Suprapubic skin (tissue), 4 donors: Measurements from ENCODE around the gene TMEM150B. TPM values are rescaled to one million over a fixed set of nuclear protein-coding genes. Genes with fewer than 3 reads are reported as not detected.

ENCODE experiments used
- DNase-seq, 2 donors: peaks; one replicate each; pipeline ENCODE4 v3.0.0-alpha.2; 2019; ENCODE audit warnings: low spot score in 2 of 2
- H3K27ac ChIP-seq: fragments of 200-600 bp; sonication (generic); one replicate; pipeline ENCODE4 v1.5.1; 2019
- H3K27me3 ChIP-seq: fragments of 200-600 bp; sonication (generic); one replicate; pipeline ENCODE4 v1.5.1; 2019
- H3K36me3 ChIP-seq: fragments of 200-600 bp; sonication (generic); one replicate; pipeline ENCODE4 v1.5.1; 2019
- H3K4me1 ChIP-seq: fragments of 200-600 bp; sonication (generic); one replicate; pipeline ENCODE4 v1.5.1; 2019
- H3K4me3 ChIP-seq: fragments of 200-600 bp; sonication (generic); one replicate; pipeline ENCODE4 v1.5.1; 2019; ENCODE audit warnings: mild to moderate bottlenecking
- H3K9me3 ChIP-seq: fragments of 200-600 bp; sonication (generic); one replicate; pipeline ENCODE4 v1.5.1; 2019
- CTCF ChIP-seq, 2 donors: fragments of 200-600 bp in 1 of 2; fragments of 450-650 bp in 1 of 2; sonication (generic) in 1 of 2; IDR thresholded peaks; one replicate each; pipeline ENCODE4 v1.5.1; 2016 to 2019; ENCODE audit warnings: antibody characterized with exemption in 2 of 2, mild to moderate bottlenecking in 1 of 2, moderate library complexity in 1 of 2
- EP300 ChIP-seq: sonication (generic); formaldehyde crosslinking; IDR thresholded peaks from one replicate; pipeline ENCODE4 v1.6.1; 2017; ENCODE audit warnings: antibody characterized with exemption
- POLR2A ChIP-seq, 2 donors: fragments of 450-650 bp; IDR thresholded peaks; one replicate each; pipeline ENCODE4 v1.6.1; 2017; ENCODE audit warnings: antibody characterized with exemption in 2 of 2, mild to moderate bottlenecking in 2 of 2, moderate library complexity in 2 of 2
- POLR2AphosphoS5 ChIP-seq, 3 donors: sonication (generic); formaldehyde crosslinking; IDR thresholded peaks; one replicate each; pipeline ENCODE4 v1.6.1; 2017; ENCODE audit warnings: antibody characterized with exemption in 3 of 3
- WGBS: methylation state at CpG from one replicate; pipeline ENCODE4 v1.1.5; 2018; 5-methylcytosine and 5-hydroxymethylcytosine counted together
- total RNA-seq, 4 donors: library from RNA; depleted of rRNA; stranded (reverse); fragments of >200 nt; gene quantifications; one replicate each; pipeline ENCODE4 v1.1.0, GENCODE V29; 2016

TMEM150B gene
- total RNA-seq, 4 donors from 2014 or later = not detected

DNA sequence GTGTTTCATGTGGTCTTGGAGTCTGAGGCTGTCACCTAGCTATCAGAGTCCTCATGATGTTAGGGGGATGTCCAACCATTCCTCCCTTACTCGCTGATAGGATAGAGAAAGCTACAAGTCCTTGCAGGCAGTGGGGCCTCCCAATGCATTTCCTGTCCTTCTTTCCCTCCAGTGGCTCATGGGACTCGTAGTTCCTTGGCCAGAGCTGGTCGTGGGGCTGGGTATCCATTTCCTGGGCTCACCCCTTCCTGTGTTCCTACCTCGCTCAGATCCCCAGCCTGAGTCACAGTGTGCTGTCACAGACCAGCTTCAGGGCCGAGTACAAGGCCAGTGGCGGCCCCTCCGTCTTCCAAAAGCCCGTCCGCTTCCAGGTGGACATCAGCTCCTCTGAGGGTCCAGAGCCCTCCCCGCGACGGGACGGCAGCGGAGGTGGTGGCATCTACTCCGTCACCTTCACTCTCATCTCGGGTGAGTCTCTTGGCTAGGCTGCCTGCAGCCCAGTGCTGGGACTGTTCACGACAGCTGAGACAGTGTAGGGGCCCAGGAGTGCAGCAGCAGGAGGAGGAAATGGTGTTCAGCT is 19.1 kb downstream of the TMEM150B start:
- Histone ChIP-seq H3K27ac (no peak overlapping the region), H3K4me3 (no peak overlapping the region), H3K4me1 (peaks cover 12% of the 10 kb centered on the region), H3K27me3 (no peaks in the 10 kb centered on the region), H3K9me3 (no peaks in the 10 kb centered on the region), H3K36me3 (no peaks in the 10 kb centered on the region)
- TF ChIP-seq EP300 = no peak
- no peak for TF ChIP-seq POLR2A (IDR thresholded peaks at IDR 0.05)
- no peak for TF ChIP-seq CTCF (IDR thresholded peaks at IDR 0.05)
- no peak for TF ChIP-seq POLR2AphosphoS5 (IDR thresholded peaks at IDR 0.05)
- DNase-seq = no peak
- WGBS = 92% methylated on average over 17 of the region's 17 CpGs

GRCh38 chr19:55305491-55305890 is 19.6 kb downstream of the TMEM150B start:
- DNase-seq = no peak
- Histone ChIP-seq H3K36me3 (no peaks in the 10 kb centered on the region), H3K9me3 (no peaks in the 10 kb centered on the region), H3K4me1 (peaks cover 12% of the 10 kb centered on the region), H3K27me3 (no peaks in the 10 kb centered on the region), H3K4me3 (no peak overlapping the region), H3K27ac (no peak overlapping the region)
- WGBS = 80% methylated on average over 9 of the region's 9 CpGs
- TF ChIP-seq POLR2A (IDR thresholded peaks at IDR 0.05) (no peak), POLR2AphosphoS5 (IDR thresholded peaks at IDR 0.05) (no peak), CTCF (IDR thresholded peaks at IDR 0.05) (no peak), EP300 (no peak)

DNA sequence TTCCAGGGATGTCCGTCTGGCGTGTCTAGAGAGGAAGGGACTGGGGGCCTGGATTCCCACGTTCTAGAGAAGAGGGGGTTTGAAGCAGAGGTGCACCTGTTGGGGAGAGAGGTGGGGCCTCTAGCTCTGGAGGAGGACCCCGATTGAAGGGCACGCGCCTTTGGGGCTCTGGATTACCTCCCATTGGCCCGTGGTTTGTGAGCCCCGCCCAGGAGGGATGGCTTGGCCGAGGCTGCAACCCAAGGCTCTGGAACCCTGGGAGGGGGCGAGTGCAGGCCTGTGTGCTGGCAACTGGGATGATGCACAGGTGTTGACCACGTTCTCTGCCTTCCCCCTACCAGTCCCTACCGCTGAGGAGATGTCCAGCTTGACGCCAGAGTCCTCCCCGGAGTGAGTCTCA is 20.2 kb downstream of the TMEM150B start:
- no peak overlapping the region for H3K27ac ChIP-seq
- H3K9me3 ChIP-seq = no peaks in the 10 kb centered on the region
- peaks cover 12% of the 10 kb centered on the region for H3K4me1 ChIP-seq
- H3K36me3 ChIP-seq = no peaks in the 10 kb centered on the region
- WGBS = 70% methylated on average over 14 of the region's 14 CpGs
- no peaks in the 10 kb centered on the region for H3K27me3 ChIP-seq
- TF ChIP-seq EP300 (no peak), POLR2A (IDR thresholded peaks at IDR 0.05) (no peak), POLR2AphosphoS5 (IDR thresholded peaks at IDR 0.05) (no peak), CTCF (IDR thresholded peaks at IDR 0.05) (no peak)
- H3K4me3 ChIP-seq = no peak overlapping the region
- no peak for DNase-seq

- no peaks in the 10 kb centered on the region for H3K36me3 ChIP-seq
- no peak overlapping the region for H3K27ac ChIP-seq
- H3K4me1 ChIP-seq = peaks cover 12% of the 10 kb centered on the region
- H3K4me3 ChIP-seq = no peak overlapping the region
- TF ChIP-seq EP300 (no peak), POLR2AphosphoS5 (IDR thresholded peaks at IDR 0.05) (no peak), CTCF (IDR thresholded peaks at IDR 0.05) (no peak), POLR2A (IDR thresholded peaks at IDR 0.05) (no peak)
- H3K9me3 ChIP-seq = no peaks in the 10 kb centered on the region
- DNase-seq = no peak
- H3K27me3 ChIP-seq = no peaks in the 10 kb centered on the region
- WGBS = 90% methylated on average over 4 of the region's 39 CpGs
Measured at GRCh38 chr19:55304279-55304978, 20.7 kb downstream of the TMEM150B start.

DNA sequence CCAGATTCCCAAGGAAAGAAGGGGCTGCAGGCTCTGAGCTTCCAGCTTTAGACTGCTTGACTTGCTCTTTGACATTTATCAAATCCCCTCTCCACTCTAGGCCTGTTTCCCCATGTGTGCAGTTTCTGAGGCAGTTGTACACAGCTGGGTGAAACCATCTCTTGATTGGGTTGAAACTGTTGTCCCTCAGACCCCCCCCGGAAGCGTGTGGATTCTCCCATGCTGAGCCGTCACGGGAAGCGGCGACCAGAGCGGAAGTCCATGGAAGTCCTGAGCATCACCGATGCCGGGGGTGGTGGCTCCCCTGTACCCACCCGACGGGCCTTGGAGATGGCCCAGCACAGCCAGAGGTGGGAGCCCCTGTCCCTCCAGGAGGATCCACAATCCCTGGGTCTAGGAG is 21.7 kb downstream of the TMEM150B start:
- Histone ChIP-seq H3K36me3 (no peaks in the 10 kb centered on the region), H3K27me3 (no peaks in the 10 kb centered on the region), H3K27ac (no peak overlapping the region), H3K4me1 (peaks cover 12% of the 10 kb centered on the region), H3K4me3 (no peak overlapping the region), H3K9me3 (no peaks in the 10 kb centered on the region)
- TF ChIP-seq CTCF (IDR thresholded peaks at IDR 0.05) (no peak), POLR2A (IDR thresholded peaks at IDR 0.05) (no peak), POLR2AphosphoS5 (IDR thresholded peaks at IDR 0.05) (no peak), EP300 (no peak)
- DNase-seq = no peak
- WGBS = 97% methylated on average over 11 of the region's 11 CpGs
